MCF 10A (cell line): ENCODE measurements around the gene ACTN4. TPM values are rescaled to one million over a fixed set of nuclear protein-coding genes. Genes with fewer than 3 reads are reported as not detected.

Source experiments
- BruUV-seq: library from RNA; stranded (reverse); fragments of 400-500 nt; replicated peaks from 2 replicates; lab custom pipeline; 2021; lab: Mats Ljungman, UMichigan
- CTCF ChIA-PET: fragments of 300-600 bp; sonication (Branson Sonifier 250); formaldehyde crosslinking; extraction: SDS; loops from one replicate; lab custom pipeline; 2021; ENCODE audit warnings: antibody characterized with exemption, inconsistent platforms; lab: Yijun Ruan, JAX
- POLR2A ChIA-PET: fragments of 300-600, 350-650 bp; sonication (Branson Sonifier 250); formaldehyde crosslinking; extraction: SDS; loops from one replicate; lab custom pipeline; 2020; ENCODE audit warnings: antibody characterized with exemption, inconsistent platforms; lab: Yijun Ruan, JAX
- DNase-seq: peaks from one replicate; pipeline ENCODE4 v3.0.0-alpha.2; 2018; ENCODE audit not compliant: unreplicated experiment
- H3K27ac Mint-ChIP-seq: one replicate; pipeline ENCODE4 v1.8.0; 2022; ENCODE audit warnings: mild to moderate bottlenecking, low read depth, mixed read lengths; ENCODE audit not compliant: unreplicated experiment
- H3K27me3 Mint-ChIP-seq: one replicate; pipeline ENCODE4 v1.8.0; 2022; ENCODE audit warnings: mixed read lengths; ENCODE audit not compliant: insufficient read depth, unreplicated experiment
- H3K36me3 Mint-ChIP-seq: one replicate; pipeline ENCODE4 v1.8.0; 2022; ENCODE audit warnings: mild to moderate bottlenecking, moderate library complexity, mixed read lengths; ENCODE audit not compliant: insufficient read depth, unreplicated experiment
- H3K4me1 Mint-ChIP-seq: one replicate; pipeline ENCODE4 v1.8.0; 2022; ENCODE audit warnings: mixed read lengths; ENCODE audit not compliant: insufficient read depth, unreplicated experiment
- H3K4me3 Mint-ChIP-seq: one replicate; pipeline ENCODE4 v1.8.0; 2022; ENCODE audit warnings: mild to moderate bottlenecking, moderate library complexity, mixed read lengths; ENCODE audit not compliant: unreplicated experiment
- H3K9me3 Mint-ChIP-seq: one replicate; pipeline ENCODE4 v1.8.0; 2022; ENCODE audit warnings: mixed read lengths; ENCODE audit not compliant: unreplicated experiment
- intact Hi-C: fragments of 100-400 bp; cut with micrococcal nuclease; formaldehyde crosslinking; loops from 2 replicates; pipeline ENCODE4 v1.14.1; 2022
- total RNA-seq: library from RNA; stranded (reverse); gene quantifications from 2 replicates; pipeline ENCODE4 v1.2.3, GENCODE V29; 2022
- TF ChIP-seq, protein P1 (sequence below): fragments of 200-600 bp; IDR thresholded peaks from one replicate; pipeline ENCODE4 v1.8.0; 2022; ENCODE audit warnings: antibody characterized with exemption, mild to moderate bottlenecking; ENCODE audit not compliant: unreplicated experiment

The ACTN4 gene
- total RNA-seq, 1 experiment from 2014 or later: 300 TPM

DNA sequence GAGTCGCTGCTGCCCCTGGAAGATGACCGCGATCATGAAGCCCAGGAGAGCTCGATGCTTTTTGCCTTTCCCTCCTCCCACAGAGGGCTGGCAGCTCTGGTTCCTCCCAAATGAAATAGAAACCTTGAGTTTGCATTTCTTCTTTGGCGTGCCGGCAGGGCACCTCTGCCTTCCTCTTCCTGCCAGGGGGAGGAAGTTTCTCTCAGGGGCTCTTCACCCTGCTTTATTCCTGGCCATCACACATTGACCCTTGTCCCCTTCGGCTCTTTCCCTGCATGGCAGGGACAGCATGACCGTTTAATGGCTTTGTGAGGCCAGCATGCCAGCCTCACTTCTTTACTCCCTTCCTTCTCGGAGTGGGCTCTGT lies 47.9 kb downstream of the ACTN4 start:
- ChIA-PET CTCF (interaction anchor here (0.8 kb wide), 1 partner anchor 13 kb away, joined by 3 read pairs; no protein-coding TSS in a partner anchor), POLR2A (interaction anchor here (0.6 to 1.0 kb wide), 2 partner anchors 34 to 38 kb away, joined by 3 to 7 read pairs; no protein-coding TSS in a partner anchor)
- Mint-ChIP-seq H3K4me1 (peaks cover 47% of the 10 kb centered on the region), H3K4me3 (no peak overlapping the region), H3K27ac (peak overlapping the region; percentile 70), H3K27me3 (no peaks in the 10 kb centered on the region), H3K36me3 (peaks cover 61% of the 10 kb centered on the region), H3K9me3 (no peaks in the 10 kb centered on the region)
- DNase-seq: no peak
- intact Hi-C loops: no loop called here
- TF ChIP-seq, protein P1, sequence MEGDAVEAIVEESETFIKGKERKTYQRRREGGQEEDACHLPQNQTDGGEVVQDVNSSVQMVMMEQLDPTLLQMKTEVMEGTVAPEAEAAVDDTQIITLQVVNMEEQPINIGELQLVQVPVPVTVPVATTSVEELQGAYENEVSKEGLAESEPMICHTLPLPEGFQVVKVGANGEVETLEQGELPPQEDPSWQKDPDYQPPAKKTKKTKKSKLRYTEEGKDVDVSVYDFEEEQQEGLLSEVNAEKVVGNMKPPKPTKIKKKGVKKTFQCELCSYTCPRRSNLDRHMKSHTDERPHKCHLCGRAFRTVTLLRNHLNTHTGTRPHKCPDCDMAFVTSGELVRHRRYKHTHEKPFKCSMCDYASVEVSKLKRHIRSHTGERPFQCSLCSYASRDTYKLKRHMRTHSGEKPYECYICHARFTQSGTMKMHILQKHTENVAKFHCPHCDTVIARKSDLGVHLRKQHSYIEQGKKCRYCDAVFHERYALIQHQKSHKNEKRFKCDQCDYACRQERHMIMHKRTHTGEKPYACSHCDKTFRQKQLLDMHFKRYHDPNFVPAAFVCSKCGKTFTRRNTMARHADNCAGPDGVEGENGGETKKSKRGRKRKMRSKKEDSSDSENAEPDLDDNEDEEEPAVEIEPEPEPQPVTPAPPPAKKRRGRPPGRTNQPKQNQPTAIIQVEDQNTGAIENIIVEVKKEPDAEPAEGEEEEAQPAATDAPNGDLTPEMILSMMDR: no peak
- BruUV-seq: no TSS peak

DNA sequence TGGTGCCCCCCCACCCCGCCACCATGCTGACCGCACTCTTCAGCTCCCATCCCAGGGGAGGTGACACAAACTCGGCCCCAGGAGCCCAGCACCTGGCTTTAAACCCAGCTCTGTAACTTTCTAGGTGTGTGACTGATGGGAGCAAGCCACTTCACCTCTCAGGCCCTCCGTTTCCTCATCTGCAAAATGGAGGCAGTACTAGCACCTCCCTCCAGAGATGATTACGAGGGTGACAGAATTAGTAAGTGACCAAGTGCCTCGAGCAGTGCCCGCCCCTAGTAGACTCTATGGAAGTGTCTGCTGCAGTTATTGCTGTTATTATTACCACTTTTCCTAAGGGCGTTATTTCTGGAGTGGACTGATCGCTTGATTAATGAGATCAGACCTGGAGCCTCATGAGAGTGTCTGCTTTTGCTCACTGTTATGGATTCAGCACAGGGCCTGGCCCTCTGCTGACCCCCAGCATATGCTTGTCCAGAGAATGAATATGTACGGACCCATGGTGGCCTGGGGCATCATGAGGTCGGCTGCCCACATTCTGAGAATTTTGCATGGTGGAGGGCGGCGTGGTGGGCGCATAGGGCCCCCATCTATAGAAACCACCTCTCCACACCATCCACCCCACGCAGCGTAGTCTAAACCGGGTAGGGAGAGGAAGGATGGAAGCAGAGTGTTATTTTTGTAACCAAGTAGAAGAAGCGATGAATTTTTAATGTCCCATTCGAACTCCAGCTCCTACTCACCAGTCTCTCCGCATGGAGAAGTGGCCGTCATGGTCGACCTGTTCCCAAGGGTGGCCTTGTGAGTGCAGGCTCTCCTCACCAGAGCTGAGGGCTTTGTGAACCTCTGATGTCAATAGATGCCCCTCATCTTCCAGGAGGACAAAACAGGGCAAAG lies 48.6 kb downstream of the ACTN4 start:
- intact Hi-C loops: no loop called here
- H3K27me3 Mint-ChIP-seq: no peaks in the 10 kb centered on the region
- TF ChIP-seq, protein P1: no peak
- no TSS peak for BruUV-seq
- CTCF ChIA-PET: interaction anchor here (0.6 to 0.8 kb wide), 3 partner anchors 14 to 133 kb away, joined by 3 read pairs; no protein-coding TSS in a partner anchor
- no peaks in the 10 kb centered on the region for H3K9me3 Mint-ChIP-seq
- H3K4me3 Mint-ChIP-seq: no peak overlapping the region
- peaks cover 47% of the 10 kb centered on the region for H3K4me1 Mint-ChIP-seq
- H3K27ac Mint-ChIP-seq: peak overlapping the region; percentile 70
- POLR2A ChIA-PET: interaction anchor here (0.8 to 1.0 kb wide), 2 partner anchors 9 to 38 kb away, joined by 3 to 7 read pairs; no protein-coding TSS in a partner anchor
- H3K36me3 Mint-ChIP-seq: peaks cover 69% of the 10 kb centered on the region
- no peak for DNase-seq

DNA sequence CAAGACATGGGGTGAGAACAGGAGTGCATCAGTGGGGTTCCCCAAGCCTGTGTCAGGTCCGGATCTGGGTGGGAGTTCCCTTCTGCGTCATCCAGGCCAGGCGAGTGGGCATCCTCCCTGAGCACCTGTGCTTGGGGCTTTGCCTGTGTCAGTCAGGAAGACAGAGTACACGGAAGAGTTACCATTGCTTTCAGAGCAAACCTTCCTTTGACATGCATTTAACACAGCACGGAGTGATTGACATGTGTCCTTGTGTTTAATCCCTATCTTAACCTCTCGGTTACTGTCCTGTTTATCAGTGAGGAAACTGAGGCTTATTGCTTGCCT lies 49.2 kb downstream of the ACTN4 start:
- Mint-ChIP-seq H3K4me3 (no peak overlapping the region), H3K27ac (peak overlapping the region; percentile 49), H3K4me1 (peaks cover 45% of the 10 kb centered on the region), H3K9me3 (no peaks in the 10 kb centered on the region), H3K27me3 (no peaks in the 10 kb centered on the region), H3K36me3 (peaks cover 72% of the 10 kb centered on the region)
- BruUV-seq: no TSS peak
- intact Hi-C loops: no loop called here
- TF ChIP-seq, protein P1: no peak
- DNase-seq: no peak
- ChIA-PET CTCF (interaction anchor here (0.6 kb wide), 1 partner anchor 132 kb away, joined by 3 read pairs; no protein-coding TSS in a partner anchor), POLR2A (interaction anchor here (0.8 kb wide), 1 partner anchor 10 kb away, joined by 3 read pairs; no protein-coding TSS in a partner anchor)

DNA sequence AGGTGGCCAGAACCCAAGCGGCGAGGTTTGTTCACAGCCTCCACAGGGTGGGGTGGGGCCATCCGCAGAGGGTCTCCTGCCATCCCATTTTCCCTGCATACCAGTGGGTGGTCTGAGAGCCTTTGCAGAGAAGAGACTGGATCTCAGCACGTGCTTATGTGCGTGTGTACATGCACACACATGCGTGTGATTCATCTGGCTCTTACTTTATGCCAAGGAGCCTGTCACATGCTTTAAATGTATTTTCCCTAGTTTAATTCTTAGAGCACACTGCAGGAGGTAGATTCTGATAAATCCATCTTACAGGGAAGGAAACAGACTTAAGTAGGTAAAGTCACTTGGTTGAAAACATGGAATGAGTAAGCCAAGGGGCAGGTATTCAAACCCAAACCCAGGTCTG lies 49.7 kb downstream of the ACTN4 start:
- H3K4me3 Mint-ChIP-seq: no peak overlapping the region
- no peaks in the 10 kb centered on the region for H3K9me3 Mint-ChIP-seq
- peak overlapping the region; percentile 49 for H3K27ac Mint-ChIP-seq
- CTCF ChIA-PET: no interaction called here
- DNase-seq: no peak
- no TSS peak for BruUV-seq
- TF ChIP-seq, protein P1: no peak
- peaks cover 73% of the 10 kb centered on the region for H3K36me3 Mint-ChIP-seq
- peaks cover 40% of the 10 kb centered on the region for H3K4me1 Mint-ChIP-seq
- intact Hi-C loops: no loop called here
- POLR2A ChIA-PET: interaction anchor here (0.8 kb wide), 1 partner anchor 10 kb away, joined by 3 read pairs; no protein-coding TSS in a partner anchor
- H3K27me3 Mint-ChIP-seq: no peaks in the 10 kb centered on the region
